Right atrium auricular region (tissue), 2 donors: ENCODE data around the gene NPTXR. TPM values are rescaled to one million over a fixed set of nuclear protein-coding genes. Genes with fewer than 3 reads are reported as not detected.

Experiments used
- DNase-seq: peaks from one replicate; pipeline ENCODE4 v3.0.0-alpha.2; 2019; ENCODE audit warnings: low spot score
- H3K27ac ChIP-seq, 2 donors: fragments of 200-600 bp; sonication (generic); 1 replicate in 1 of 2; 2 replicates in 1 of 2; pipeline ENCODE4 v1.5.1; 2016 to 2019
- H3K27me3 ChIP-seq, 2 donors: fragments of 200-600 bp; sonication (generic); one replicate each; pipeline versions ENCODE4 v1.5.1 to v1.6.0; 2017 to 2019
- H3K36me3 ChIP-seq: fragments of 200-600 bp; sonication (generic); one replicate; pipeline ENCODE4 v1.5.1; 2016
- H3K4me1 ChIP-seq, 2 donors: fragments of 200-600 bp; sonication (generic); one replicate each; pipeline versions ENCODE4 v1.5.1 to v1.6.0; 2017 to 2019
- H3K4me3 ChIP-seq, 2 donors: fragments of 200-600 bp; sonication (generic); 1 replicate in 1 of 2; 2 replicates in 1 of 2; pipeline ENCODE4 v1.5.1; 2017 to 2019; ENCODE audit warnings: mild to moderate bottlenecking in 1 of 2, moderate library complexity in 1 of 2
- H3K9me3 ChIP-seq, 2 donors: fragments of 200-600 bp; sonication (generic); one replicate each; pipeline ENCODE4 v1.5.1; 2019
- CTCF ChIP-seq, 2 donors: fragments of 200-600 bp; sonication (generic); IDR thresholded peaks; one replicate each; pipeline ENCODE4 v1.5.1; 2019; ENCODE audit warnings: antibody characterized with exemption in 2 of 2
- total RNA-seq, 2 donors: library from RNA; depleted of rRNA; stranded (reverse); fragments of >200 nt; gene quantifications; one replicate each; pipeline ENCODE4 v1.1.0, GENCODE V29; 2016

The NPTXR gene
- total RNA-seq, 2 donors from 2014 or later: 18.0 to 24.6 TPM

GRCh38 chr22:38799265-38800002 is 44.4 kb downstream of the NPTXR start:
- Histone ChIP-seq H3K27me3 (no peaks in the 10 kb centered on the region), H3K4me1 (peaks cover 0 to 3% of the 10 kb centered on the region in 2 donors), H3K36me3 (no peaks in the 10 kb centered on the region), H3K27ac (no peak overlapping the region), H3K4me3 (no peak overlapping the region), H3K9me3 (no peaks in the 10 kb centered on the region)
- TF ChIP-seq CTCF (IDR thresholded peaks at IDR 0.05): no peak
- no peak for DNase-seq

- TF ChIP-seq CTCF (IDR thresholded peaks at IDR 0.05): no peak
- no peak for DNase-seq
- Histone ChIP-seq H3K4me1 (peaks cover 0 to 8% of the 10 kb centered on the region in 2 donors), H3K27ac (no peak overlapping the region), H3K9me3 (no peaks in the 10 kb centered on the region), H3K27me3 (no peaks in the 10 kb centered on the region), H3K36me3 (no peaks in the 10 kb centered on the region), H3K4me3 (no peak overlapping the region)
Measured at GRCh38 chr22:38798496-38798895, 45.3 kb downstream of the NPTXR start.

- peaks cover 0 to 14% of the 10 kb centered on the region in 2 donors for H3K4me1 ChIP-seq
- H3K27ac ChIP-seq: no peak overlapping the region
- no peak for TF ChIP-seq CTCF (IDR thresholded peaks at IDR 0.05)
- no peaks in the 10 kb centered on the region for H3K36me3 ChIP-seq
- DNase-seq: no peak
- no peaks in the 10 kb centered on the region for H3K9me3 ChIP-seq
- no peak overlapping the region for H3K4me3 ChIP-seq
- H3K27me3 ChIP-seq: no peaks in the 10 kb centered on the region
Measured at GRCh38 chr22:38796262-38796957, 47.4 kb downstream of the NPTXR start.

- H3K27me3 ChIP-seq: no peaks in the 10 kb centered on the region
- H3K36me3 ChIP-seq: no peaks in the 10 kb centered on the region
- no peak overlapping the region for H3K27ac ChIP-seq
- no peak for TF ChIP-seq CTCF (IDR thresholded peaks at IDR 0.05)
- no peak for DNase-seq
- peaks cover 0 to 14% of the 10 kb centered on the region in 2 donors for H3K4me1 ChIP-seq
- no peaks in the 10 kb centered on the region for H3K9me3 ChIP-seq
- H3K4me3 ChIP-seq: no peak overlapping the region
Measured at GRCh38 chr22:38795569-38795968, 48.3 kb downstream of the NPTXR start.

GRCh38 chr22:38793721-38794466 is 49.9 kb downstream of the NPTXR start, which contains the start of gene DNAL4:
Gene DNAL4, minus strand, starts transcription at chr22:38794143. Its CDS starts 11,412 bp downstream, at chr22:38782731.
- no peak for TF ChIP-seq CTCF (IDR thresholded peaks at IDR 0.05)
- Histone ChIP-seq H3K36me3 (no peaks in the 10 kb centered on the region), H3K9me3 (no peaks in the 10 kb centered on the region), H3K27ac (peak within 1 kb of the TSS; percentile 86 to 94), H3K4me3 (peak within 1 kb of the TSS; percentile 58 to 90), H3K4me1 (peaks cover 0 to 22% of the 10 kb centered on the region in 2 donors), H3K27me3 (no peaks in the 10 kb centered on the region)
- peak; percentile 98 for DNase-seq
